Epidermal melanocyte (primary cell): ENCODE data around the gene ZBTB49.
A peak's percentile ranks its signal among the peaks of the same experiment; 100 is the strongest.
"Not testable (repeated sequence)": the region's sequence is repeated elsewhere in the genome, so short reads cannot be mapped to it uniquely, and the experiment has no call there.

Source experiments
- DNase-seq: peaks from one replicate; pipeline ENCODE4 v3.0.0; 2011; ENCODE audit warnings: low spot score; ENCODE audit not compliant: insufficient read length

The ZBTB49 gene

GRCh38 chr4:4289941-4290850 is at the start of gene ZBTB49, which contains the start of gene LYAR:
ZBTB49 (plus strand) TSS chr4:4290251; CDS start chr4:4299946, 9,695 bp downstream.
LYAR (minus strand) TSS chr4:4290154; CDS start chr4:4283742, 6,412 bp downstream.
- peak; percentile 86 for DNase-seq

GRCh38 chr4:4245172-4245571 is 44.9 kb upstream of the ZBTB49 start:
- no peak for DNase-seq

- DNase-seq: no peak
Observed at GRCh38 chr4:4247696-4248028, 42.4 kb upstream of the ZBTB49 start.

- peak; percentile 94 for DNase-seq
Observed at GRCh38 chr4:4248029-4248884, 41.8 kb upstream of the ZBTB49 start, which contains the start of gene TMEM128. TMEM128 (minus strand) TSS chr4:4248223; CDS start chr4:4248202, 21 bp downstream.

- DNase-seq: no peak
Observed at GRCh38 chr4:4248885-4249203, 41.2 kb upstream of the ZBTB49 start.

- not testable (repeated sequence) for DNase-seq
Observed at GRCh38 chr4:4249342-4249741, 40.7 kb upstream of the ZBTB49 start.

GRCh38 chr4:4249866-4250265 is 40.2 kb upstream of the ZBTB49 start:
- peak; percentile 48 for DNase-seq

GRCh38 chr4:4254199-4254598 is 35.9 kb upstream of the ZBTB49 start:
- no peak for DNase-seq

- DNase-seq: no peak
Observed at GRCh38 chr4:4254666-4255065, 35.4 kb upstream of the ZBTB49 start.

- no peak for DNase-seq
Observed at GRCh38 chr4:4256799-4257198, 33.3 kb upstream of the ZBTB49 start.

GRCh38 chr4:4257705-4258104 is 32.3 kb upstream of the ZBTB49 start:
- not testable (repeated sequence) for DNase-seq

- DNase-seq: no peak
Observed at GRCh38 chr4:4259484-4260100, 30.5 kb upstream of the ZBTB49 start.

GRCh38 chr4:4260185-4260751 is 29.8 kb upstream of the ZBTB49 start:
- DNase-seq: peak; percentile 82

GRCh38 chr4:4267981-4268380 is 22.1 kb upstream of the ZBTB49 start:
- no peak for DNase-seq

- DNase-seq: no peak
Observed at GRCh38 chr4:4268776-4269175, 21.3 kb upstream of the ZBTB49 start.

- DNase-seq: no peak
Observed at GRCh38 chr4:4269331-4269731, 20.7 kb upstream of the ZBTB49 start.

GRCh38 chr4:4269856-4270255 is 20.2 kb upstream of the ZBTB49 start:
- no peak for DNase-seq

GRCh38 chr4:4270529-4270928 is 19.5 kb upstream of the ZBTB49 start:
- DNase-seq: no peak

GRCh38 chr4:4271912-4272311 is 18.1 kb upstream of the ZBTB49 start:
- DNase-seq: no peak

GRCh38 chr4:4274226-4274625 is 15.8 kb upstream of the ZBTB49 start:
- DNase-seq: no peak

GRCh38 chr4:4277531-4277930 is 12.5 kb upstream of the ZBTB49 start:
- no peak for DNase-seq
